Cardiac fibroblast (primary cell): Measurements from ENCODE around the gene PLEKHA1.

Source experiments
- DNase-seq, 2 donors: peaks; one replicate each; pipeline versions ENCODE4 v3.0.0 to v3.0.0-alpha.2; 2010; ENCODE audit warnings: low read depth in 2 of 2
- H3K4me3 ChIP-seq, 2 donors: replicated peaks in 1 of 2; 1 replicate in 1 of 2; 2 replicates in 1 of 2; pipeline ENCODE4 v1.5.1; 2011; ENCODE audit warnings: low read depth in 2 of 2, low read length in 2 of 2, mild to moderate bottlenecking in 2 of 2, moderate library complexity in 1 of 2
- TF ChIP-seq, protein P1 (sequence below): IDR thresholded peaks from one replicate; pipeline ENCODE4 v1.5.1; 2011; ENCODE audit warnings: low read depth, mild to moderate bottlenecking, low read length, inconsistent platforms

The PLEKHA1 gene

DNA sequence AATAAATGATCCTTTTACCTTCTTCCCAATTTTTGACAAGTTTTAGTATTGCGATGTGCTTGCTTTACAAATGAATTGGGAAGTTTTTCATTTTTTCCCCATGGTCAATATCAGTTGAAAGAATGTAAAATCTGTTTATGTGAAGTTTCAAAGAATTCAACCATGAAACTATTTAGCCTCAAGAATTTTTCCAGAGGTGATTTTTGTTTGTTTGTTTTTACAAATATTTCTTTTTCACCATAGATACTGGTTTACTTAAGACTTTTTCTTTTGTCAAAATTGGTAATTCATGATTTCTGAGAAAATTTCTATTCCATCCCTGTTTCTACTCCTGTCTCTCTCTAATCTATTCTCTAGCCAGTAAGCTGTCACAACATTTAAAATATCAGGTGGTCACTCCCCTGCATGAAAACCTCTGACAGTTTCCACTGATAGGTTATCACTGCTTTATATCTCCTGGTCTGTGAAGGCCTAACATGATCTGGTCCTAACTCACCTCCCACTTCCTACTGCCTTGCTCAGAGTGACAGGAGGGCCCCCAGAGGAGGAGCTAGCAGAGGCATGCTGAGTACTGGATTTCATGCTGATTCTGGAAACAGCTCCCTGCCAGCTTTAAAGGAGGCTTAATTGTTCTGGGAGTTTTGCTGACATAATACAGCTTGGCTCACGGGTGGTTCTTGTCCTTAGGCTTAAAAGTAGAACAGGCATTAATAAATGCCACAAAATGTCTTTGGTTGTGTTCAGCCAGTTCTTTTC, 72.3 kb downstream of the PLEKHA1 start:
- TF ChIP-seq, protein P1, sequence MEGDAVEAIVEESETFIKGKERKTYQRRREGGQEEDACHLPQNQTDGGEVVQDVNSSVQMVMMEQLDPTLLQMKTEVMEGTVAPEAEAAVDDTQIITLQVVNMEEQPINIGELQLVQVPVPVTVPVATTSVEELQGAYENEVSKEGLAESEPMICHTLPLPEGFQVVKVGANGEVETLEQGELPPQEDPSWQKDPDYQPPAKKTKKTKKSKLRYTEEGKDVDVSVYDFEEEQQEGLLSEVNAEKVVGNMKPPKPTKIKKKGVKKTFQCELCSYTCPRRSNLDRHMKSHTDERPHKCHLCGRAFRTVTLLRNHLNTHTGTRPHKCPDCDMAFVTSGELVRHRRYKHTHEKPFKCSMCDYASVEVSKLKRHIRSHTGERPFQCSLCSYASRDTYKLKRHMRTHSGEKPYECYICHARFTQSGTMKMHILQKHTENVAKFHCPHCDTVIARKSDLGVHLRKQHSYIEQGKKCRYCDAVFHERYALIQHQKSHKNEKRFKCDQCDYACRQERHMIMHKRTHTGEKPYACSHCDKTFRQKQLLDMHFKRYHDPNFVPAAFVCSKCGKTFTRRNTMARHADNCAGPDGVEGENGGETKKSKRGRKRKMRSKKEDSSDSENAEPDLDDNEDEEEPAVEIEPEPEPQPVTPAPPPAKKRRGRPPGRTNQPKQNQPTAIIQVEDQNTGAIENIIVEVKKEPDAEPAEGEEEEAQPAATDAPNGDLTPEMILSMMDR, result no peak
- peak in 1 of 2 donors; percentile 55 for DNase-seq
- H3K4me3 ChIP-seq, result no peak overlapping the region

DNA sequence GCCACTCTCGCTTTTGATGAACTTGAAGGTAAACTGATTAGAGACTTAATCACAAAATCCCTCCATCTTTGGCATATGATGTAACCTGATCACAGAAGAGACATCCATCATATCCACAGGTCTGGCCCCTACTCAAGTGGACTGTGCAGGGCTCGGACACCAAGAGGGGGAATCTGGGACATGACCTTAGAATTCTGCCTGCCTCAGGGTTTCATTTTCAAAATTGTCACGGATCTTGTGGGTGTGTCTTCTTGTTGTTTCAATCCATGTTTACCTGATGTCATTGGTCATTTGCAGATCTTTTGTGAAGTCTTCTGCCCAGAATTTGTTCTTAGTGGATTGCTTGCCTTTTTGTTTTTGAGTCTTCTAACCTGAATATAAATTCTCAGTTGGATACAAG, 74.1 kb downstream of the PLEKHA1 start:
- TF ChIP-seq, protein P1, result no peak
- no peak overlapping the region for H3K4me3 ChIP-seq
- no peak for DNase-seq

DNA sequence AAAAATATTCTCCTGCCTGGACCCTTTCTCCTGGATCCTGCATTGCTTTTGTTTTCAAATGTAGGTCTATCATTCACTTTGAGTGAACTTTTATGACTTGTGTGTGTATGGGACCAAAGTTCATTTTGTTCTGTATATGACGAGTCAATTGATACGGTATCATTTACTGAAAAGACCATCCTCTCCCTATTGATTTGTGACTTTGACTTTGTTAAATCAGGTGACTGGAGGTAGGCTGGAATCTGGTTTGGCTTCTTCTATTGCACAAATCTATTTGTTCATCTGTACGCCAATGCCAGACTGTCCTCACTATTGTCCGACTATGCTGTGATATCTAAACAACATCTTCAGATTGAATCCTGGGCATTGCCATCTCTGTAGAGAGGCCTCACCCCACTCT, 74.6 kb downstream of the PLEKHA1 start:
- TF ChIP-seq, protein P1, result no peak
- no peak overlapping the region for H3K4me3 ChIP-seq
- DNase-seq, result no peak

DNA sequence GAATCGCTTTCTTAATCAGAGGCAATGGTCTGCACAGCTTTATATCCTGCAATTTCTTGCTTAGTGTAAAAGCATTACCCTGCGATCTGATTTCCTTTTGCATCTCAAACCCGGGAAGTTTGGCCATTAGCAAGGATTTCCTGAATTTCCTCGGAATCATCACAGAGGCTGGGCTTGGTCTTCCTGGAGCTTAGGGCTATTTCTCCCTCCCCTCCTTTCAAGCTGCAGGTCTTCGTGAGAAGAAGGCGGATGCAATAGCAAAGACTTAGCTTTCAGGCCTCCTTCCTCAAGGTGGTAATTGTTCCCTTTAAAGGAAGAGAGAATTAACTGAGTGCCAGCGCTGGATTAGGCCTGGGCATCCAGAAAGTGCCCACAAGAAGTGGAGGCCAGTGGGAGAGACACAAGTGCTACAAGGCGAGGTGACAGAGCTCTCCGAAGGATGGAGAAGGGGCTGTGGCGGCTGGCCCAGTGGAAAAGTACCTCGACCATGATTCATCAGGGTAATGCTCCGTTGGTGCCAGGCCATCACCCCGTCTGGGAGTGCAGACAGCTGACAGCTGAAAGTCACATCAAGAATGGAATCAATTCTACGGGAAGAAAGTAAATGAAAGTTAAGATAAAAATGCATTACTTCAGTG, 76.0 kb downstream of the PLEKHA1 start:
- DNase-seq, result no peak
- no peak overlapping the region for H3K4me3 ChIP-seq
- TF ChIP-seq, protein P1, result no peak

DNA sequence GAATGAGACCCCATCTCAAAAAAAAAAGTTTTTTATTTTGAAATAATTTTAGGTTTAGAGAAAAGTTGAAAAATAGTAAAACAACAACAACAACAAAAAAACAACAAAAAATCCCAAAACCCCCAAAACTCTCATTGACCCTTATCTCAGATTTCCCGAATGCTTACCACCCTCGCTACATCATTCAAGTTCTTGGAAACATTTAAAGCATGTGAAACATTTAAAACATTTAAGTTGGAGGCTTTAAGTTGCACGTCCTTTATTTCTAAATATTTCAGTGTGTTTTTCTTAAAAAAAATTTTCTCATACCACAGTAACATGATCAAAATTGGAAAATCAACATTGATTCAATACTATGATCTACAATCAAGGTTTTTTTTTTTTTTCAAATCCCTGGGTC, 79.6 kb downstream of the PLEKHA1 start:
- no peak overlapping the region for H3K4me3 ChIP-seq
- no peak for DNase-seq
- TF ChIP-seq, protein P1, result no peak

DNA sequence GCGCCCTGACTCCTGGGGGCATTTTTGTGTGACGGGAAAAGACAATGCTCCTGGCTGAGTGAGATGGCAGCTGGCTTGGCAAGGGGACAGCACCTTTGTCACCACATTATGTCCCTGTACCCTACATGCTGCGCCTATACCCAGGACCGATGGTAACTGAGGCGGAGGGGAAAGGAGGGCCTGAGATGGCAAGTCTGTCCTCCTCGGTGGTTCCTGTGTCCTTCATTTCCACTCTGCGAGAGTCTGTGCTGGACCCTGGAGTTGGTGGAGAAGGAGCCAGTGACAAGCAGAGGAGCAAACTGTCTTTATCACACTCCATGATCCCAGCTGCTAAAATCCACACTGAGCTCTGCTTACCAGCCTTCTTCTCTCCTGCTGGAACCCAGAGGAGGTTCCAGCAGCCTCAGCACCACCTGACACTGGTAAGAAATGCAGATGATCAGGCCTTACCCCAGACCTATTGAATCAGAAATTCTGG, 80.1 kb downstream of the PLEKHA1 start, which contains the start of gene ARMS2:
TSS of gene ARMS2 (plus strand) at position 51 of the 478 bp plus-strand sequence. CDS start at position 126, 75 bp downstream.
- DNase-seq, result no peak
- no peak within 1 kb of the TSS for H3K4me3 ChIP-seq
- TF ChIP-seq, protein P1, result no peak
